Measurements from ENCODE around the gene VASH1. TPM values are rescaled to one million over a fixed set of nuclear protein-coding genes. Genes with fewer than 3 reads are reported as not detected.

VASH1 gene
- total RNA-seq, 1 donor from 2014 or later: 13.6 TPM

- peaks cover 2% of the 10 kb centered on the region for H3K27me3 Mint-ChIP-seq (ENCODE audit: low read depth, unreplicated experiment)
- H3K27ac ChIP-seq (ENCODE audit: low read depth, low read length): no peak overlapping the region
- peaks cover 25% of the 10 kb centered on the region for H3K4me1 Mint-ChIP-seq (ENCODE audit: low read depth, unreplicated experiment)
- peak overlapping the region; percentile 79 for H3K4me2 ChIP-seq (ENCODE audit: low read length)
- peak overlapping the region; percentile 84 for H3K27ac Mint-ChIP-seq (ENCODE audit: unreplicated experiment)
- H3K36me3 Mint-ChIP-seq (ENCODE audit: low read depth, unreplicated experiment): peaks cover 10% of the 10 kb centered on the region
- no peak overlapping the region for H3K9ac ChIP-seq (ENCODE audit: low read length)
- no peaks in the 10 kb centered on the region for H3K9me3 ChIP-seq (ENCODE audit: insufficient read depth, low read depth, low read length)
- no peaks in the 10 kb centered on the region for H3K79me2 ChIP-seq (ENCODE audit: insufficient read depth, low read length)
- no peaks in the 10 kb centered on the region for H3K9me3 Mint-ChIP-seq (ENCODE audit: unreplicated experiment)
- DNase-seq (ENCODE audit: low read depth): no peak
- no peaks in the 10 kb centered on the region for H3K27me3 ChIP-seq (ENCODE audit: insufficient read depth, low read length)
- H3K36me3 ChIP-seq (ENCODE audit: insufficient read depth, low read length): no peaks in the 10 kb centered on the region
- TF ChIP-seq CTCF (IDR thresholded peaks at IDR 0.05; ENCODE audit: insufficient read depth, low read depth, low read length) (no peak), EZH2 (IDR thresholded peaks at IDR 0.05; ENCODE audit: insufficient read depth, low read length) (no peak)
- H2AFZ ChIP-seq (ENCODE audit: low read depth, low read length): no peak overlapping the region
- peaks cover 22% of the 10 kb centered on the region for H3K4me1 ChIP-seq (ENCODE audit: insufficient read depth, low read length)
- H3K4me3 ChIP-seq (ENCODE audit: insufficient read depth, low read depth, low read length): no peak overlapping the region
- H3K4me3 Mint-ChIP-seq (ENCODE audit: unreplicated experiment): no peak overlapping the region
- H4K20me1 ChIP-seq (ENCODE audit: insufficient read depth, low read length): no peaks in the 10 kb centered on the region
- no peak for FAIRE-seq
Measured at GRCh38 chr14:76773956-76774820, 12.9 kb downstream of the VASH1 start.

- no peak for FAIRE-seq
- no peak overlapping the region for H3K4me3 ChIP-seq (ENCODE audit: insufficient read depth, low read depth, low read length)
- H3K9me3 ChIP-seq (ENCODE audit: insufficient read depth, low read depth, low read length): no peaks in the 10 kb centered on the region
- H3K79me2 ChIP-seq (ENCODE audit: insufficient read depth, low read length): no peaks in the 10 kb centered on the region
- H3K4me1 Mint-ChIP-seq (ENCODE audit: low read depth, unreplicated experiment): peaks cover 25% of the 10 kb centered on the region
- peak overlapping the region; percentile 30 for H3K27ac Mint-ChIP-seq (ENCODE audit: unreplicated experiment)
- H3K36me3 ChIP-seq (ENCODE audit: insufficient read depth, low read length): no peaks in the 10 kb centered on the region
- H3K27me3 Mint-ChIP-seq (ENCODE audit: low read depth, unreplicated experiment): peaks cover 4% of the 10 kb centered on the region
- H3K27ac ChIP-seq (ENCODE audit: low read depth, low read length): no peak overlapping the region
- H3K27me3 ChIP-seq (ENCODE audit: insufficient read depth, low read length): no peaks in the 10 kb centered on the region
- no peak overlapping the region for H3K4me3 Mint-ChIP-seq (ENCODE audit: unreplicated experiment)
- H3K9me3 Mint-ChIP-seq (ENCODE audit: unreplicated experiment): no peaks in the 10 kb centered on the region
- no peak for DNase-seq (ENCODE audit: low read depth)
- TF ChIP-seq CTCF (IDR thresholded peaks at IDR 0.05; ENCODE audit: insufficient read depth, low read depth, low read length) (no peak), EZH2 (IDR thresholded peaks at IDR 0.05; ENCODE audit: insufficient read depth, low read length) (no peak)
- H3K4me1 ChIP-seq (ENCODE audit: insufficient read depth, low read length): peaks cover 22% of the 10 kb centered on the region
- peaks cover 10% of the 10 kb centered on the region for H3K36me3 Mint-ChIP-seq (ENCODE audit: low read depth, unreplicated experiment)
- H3K9ac ChIP-seq (ENCODE audit: low read length): no peak overlapping the region
- H3K4me2 ChIP-seq (ENCODE audit: low read length): no peak overlapping the region
- no peak overlapping the region for H2AFZ ChIP-seq (ENCODE audit: low read depth, low read length)
- no peaks in the 10 kb centered on the region for H4K20me1 ChIP-seq (ENCODE audit: insufficient read depth, low read length)
Measured at GRCh38 chr14:76774821-76775694, 13.8 kb downstream of the VASH1 start.
